ENCODE data around the gene P3H4. TPM values are rescaled to one million over a fixed set of nuclear protein-coding genes. Genes with fewer than 3 reads are reported as not detected.

The P3H4 gene
- total and polyA plus RNA-seq, 10 of the 15 experiments (the other 5 are each of a cell fraction or from before 2014, with no cell fraction given) = 0.32 to 1.1 (median 0.64) TPM; not detected in 1

DNA sequence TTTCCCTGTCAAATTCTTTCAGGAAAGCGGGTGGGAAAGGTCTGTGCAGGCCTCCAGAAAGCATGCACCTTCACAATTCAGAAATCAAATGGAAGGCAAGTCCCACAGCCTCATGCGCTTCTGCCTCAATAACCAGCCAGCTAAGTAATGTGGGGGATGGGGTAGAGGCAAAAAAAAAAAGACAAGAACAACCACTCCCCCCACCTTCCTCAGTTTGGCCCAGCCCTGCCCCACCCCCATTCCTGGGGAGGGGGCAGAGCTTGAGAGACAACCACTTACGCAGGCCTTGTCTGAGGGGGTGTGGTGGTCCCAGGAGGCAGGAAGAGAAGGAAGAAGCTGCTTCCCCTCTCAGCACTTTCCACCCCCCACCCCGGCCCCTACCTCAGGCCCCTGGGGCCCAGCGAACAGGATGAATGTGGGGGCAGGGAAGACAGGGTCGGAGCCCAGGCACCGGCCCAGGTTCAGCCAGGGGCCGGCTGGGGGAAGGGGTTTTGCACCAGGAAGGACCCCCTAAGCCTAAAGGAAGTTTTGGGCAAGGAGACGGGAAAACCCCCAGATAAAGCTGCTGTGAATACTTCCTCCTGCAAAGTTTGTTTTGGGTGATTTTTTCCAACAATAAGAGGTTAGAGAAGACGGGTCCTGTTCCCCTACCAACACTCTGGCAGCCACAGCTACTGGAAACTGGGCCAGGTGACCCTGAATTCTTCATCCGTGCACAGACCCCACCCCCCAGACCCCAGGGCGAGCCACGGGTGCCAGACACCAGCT lies 26.5 kb downstream of the P3H4 start:
- ATAC-seq (no peak), DNase-seq (ENCODE audit: low read depth, low spot score) (no peak), FAIRE-seq (no peak)
- Histone ChIP-seq H4K20me1 (ENCODE audit: control insufficient read depth, insufficient read depth) (no peaks in the 10 kb centered on the region), H3K4me2 (ENCODE audit: control insufficient read depth, insufficient read depth) (peak overlapping the region; percentile 71), H3K79me2 (ENCODE audit: control insufficient read depth, insufficient read depth, low read length) (no peaks in the 10 kb centered on the region), H3K9ac (ENCODE audit: control insufficient read depth, insufficient read depth, low read length) (no peak overlapping the region), H3K27me3 (replicated peaks in 1 of 2; ENCODE audit: control insufficient read depth in 2 of 2, insufficient read depth in 2 of 2, low read length in 1 of 2) (peaks cover 0 to 6% of the 10 kb centered on the region in 2 experiments; a peak in 1 of 4 replicates), H3K4me1 (ENCODE audit: control insufficient read depth, insufficient read depth, low read length) (peaks cover 13% of the 10 kb centered on the region), H3K27ac (ENCODE audit: control insufficient read depth, insufficient read depth) (no peak overlapping the region), H3K9me3 (replicated peaks; ENCODE audit: control insufficient read depth, insufficient read depth, low read length) (no peaks in the 10 kb centered on the region; the same call in 2 of the 3 replicates), H3K4me3 (peak overlapping the region; percentile 67; the same call in 1 of the 2 replicates), H2AFZ (ENCODE audit: control insufficient read depth, low read depth, low read length) (peak overlapping the region; percentile 39), H3K36me3 (ENCODE audit: control insufficient read depth in 2 of 2, insufficient read depth in 2 of 2, low read length in 1 of 2) (no peaks in the 10 kb centered on the region)
- ChIA-PET POLR2A (interaction anchor here (0.6 to 1.5 kb wide), 4 partner anchors 11 to 70 kb away, joined by 3 to 8 read pairs (median 5); no protein-coding TSS in a partner anchor), RAD21 (ENCODE audit: unreplicated experiment) (interaction anchor here (0.6 to 1.6 kb wide), 3 partner anchors 15 to 756 kb away, joined by 3 to 6 read pairs (median 3); partner anchors contain the start of gene ODAD4), SMC1A (ENCODE audit: uncharacterized antibody, unreplicated experiment) (interaction anchor here (1.3 to 2.0 kb wide), 2 partner anchors 14 to 76 kb away, joined by 3 to 8 read pairs; no protein-coding TSS in a partner anchor), CTCF (interaction anchor here (0.6 to 2.0 kb wide), 6 partner anchors 12 to 1613 kb away, joined by 3 to 15 read pairs (median 4); no protein-coding TSS in a partner anchor)
- WGBS (ENCODE audit: insufficient coverage, insufficient replicate concordance, low lambda C conversion rate, missing lambda C conversion rate) = 5% methylated on average over 12 of the region's 13 CpGs
- intact Hi-C loops (cut with micrococcal nuclease; ENCODE audit: unreplicated experiment) (no loop called here), in situ Hi-C loops (cut with MboI) (no loop called here)
- no TSS peak for BruUV-seq (replicated peaks)
- TF ChIP-seq POLR2AphosphoS5 (IDR thresholded peaks at IDR 0.05; ENCODE audit: low read length) (no peak), ZNF384 (IDR thresholded peaks at IDR 0.05; ENCODE audit: borderline replicate concordance, low read depth, low read length) (peak; percentile 14; the same call in 1 of the 2 replicates)

DNA sequence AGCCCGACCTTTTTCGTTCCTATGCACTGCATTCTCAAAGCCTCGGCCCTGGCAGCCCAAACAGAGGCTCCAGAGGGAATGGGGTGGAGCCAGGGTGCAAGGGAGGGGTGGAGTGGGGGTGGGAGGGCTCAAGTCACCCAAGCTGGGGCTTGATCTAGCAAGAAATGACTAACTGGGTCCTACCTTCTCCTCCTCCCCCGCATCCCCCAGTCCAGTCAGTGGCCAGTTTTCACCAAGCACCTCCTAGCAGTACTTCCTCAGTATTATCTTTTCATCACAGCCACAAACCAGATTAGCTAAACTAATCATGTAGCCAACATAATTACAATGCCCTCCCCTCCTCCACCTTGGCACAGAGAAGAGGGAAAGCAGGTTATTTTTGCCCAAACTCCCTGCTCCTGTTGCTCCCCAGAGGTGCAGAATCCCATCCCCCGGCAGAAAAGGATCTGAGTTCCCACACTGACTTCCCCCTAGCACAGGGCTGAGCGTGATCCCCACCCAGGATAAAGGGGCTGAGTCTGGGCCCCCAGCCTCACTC lies 27.5 kb downstream of the P3H4 start:
- FAIRE-seq (no peak), ATAC-seq (peak; percentile 14; the same call in 2 of the 3 replicates), DNase-seq (ENCODE audit: low read depth, low spot score) (no peak)
- WGBS (ENCODE audit: insufficient coverage, insufficient replicate concordance, low lambda C conversion rate, missing lambda C conversion rate) = 30% methylated on average over 6 of the region's 6 CpGs
- no peaks in the 10 kb centered on the region for H3K79me2 ChIP-seq (ENCODE audit: control insufficient read depth, insufficient read depth, low read length)
- H4K20me1 ChIP-seq (ENCODE audit: control insufficient read depth, insufficient read depth) = no peaks in the 10 kb centered on the region
- SMC1A ChIA-PET (ENCODE audit: uncharacterized antibody, unreplicated experiment) = no interaction called here
- H3K4me2 ChIP-seq (ENCODE audit: control insufficient read depth, insufficient read depth) = no peak overlapping the region; the same call in 1 of the 2 replicates
- intact Hi-C loops (cut with micrococcal nuclease; ENCODE audit: unreplicated experiment) = no loop called here
- no peak overlapping the region for H3K27ac ChIP-seq (ENCODE audit: control insufficient read depth, insufficient read depth)
- TF ChIP-seq TCF12 (IDR thresholded peaks at IDR 0.05; ENCODE audit: low read depth, low read length) (no peak), EGR1 (IDR thresholded peaks at IDR 0.05; ENCODE audit: borderline replicate concordance in 1 of 2, low read depth in 2 of 2, low read length in 2 of 2) (peak in 1 of 2 experiments; percentile 89; a peak in 2 of 3 replicates), ZNF24 (IDR thresholded peaks at IDR 0.05) (no peak), STAT1 (conservative IDR thresholded peaks at IDR 0.05) (no peak), RBBP5 (conservative IDR thresholded peaks at IDR 0.05) (no peak), JUND (IDR thresholded peaks at IDR 0.05; ENCODE audit: low read depth, low read length) (0 out of 2 replicates have a peak, but pooled peaks have one; percentile 18), MTA2 (IDR thresholded peaks at IDR 0.05; ENCODE audit: low read depth) (peak; percentile 34; the same call in 1 of the 2 replicates), NKRF (conservative IDR thresholded peaks at IDR 0.05) (no peak)
- RAD21 ChIA-PET (ENCODE audit: unreplicated experiment) = interaction anchor here (0.6 kb wide), 1 partner anchor 80 kb away, joined by 3 read pairs; no protein-coding TSS in a partner anchor
- H3K9ac ChIP-seq (ENCODE audit: control insufficient read depth, insufficient read depth, low read length) = no peak overlapping the region
- no peaks in the 10 kb centered on the region; the same call in 2 of the 3 replicates for H3K9me3 ChIP-seq (replicated peaks; ENCODE audit: control insufficient read depth, insufficient read depth, low read length)
- in situ Hi-C loops (cut with MboI) = no loop called here
- BruUV-seq (replicated peaks) = no TSS peak
- H3K4me3 ChIP-seq = no peak overlapping the region
- POLR2A ChIA-PET = interaction anchor here (0.6 kb wide), 1 partner anchor 71 kb away, joined by 4 read pairs; no protein-coding TSS in a partner anchor
- H3K4me1 ChIP-seq (ENCODE audit: control insufficient read depth, insufficient read depth, low read length) = peaks cover 13% of the 10 kb centered on the region
- H3K36me3 ChIP-seq (ENCODE audit: control insufficient read depth in 2 of 2, insufficient read depth in 2 of 2, low read length in 1 of 2) = no peaks in the 10 kb centered on the region
- CTCF ChIA-PET = interaction anchor here (0.6 kb wide), 2 partner anchors 13 to 619 kb away, joined by 3 to 4 read pairs; no protein-coding TSS in a partner anchor
- peaks cover 0 to 6% of the 10 kb centered on the region in 2 experiments; a peak in 2 of 4 replicates for H3K27me3 ChIP-seq (replicated peaks in 1 of 2; ENCODE audit: control insufficient read depth in 2 of 2, insufficient read depth in 2 of 2, low read length in 1 of 2)
- no peak overlapping the region for H2AFZ ChIP-seq (ENCODE audit: control insufficient read depth, low read depth, low read length)

Data from GM12878 (cell line).